ENCODE results near the gene ARPC5L.

GRCh38 chr9:124911766-124912165 is 49.8 kb downstream of the ARPC5L start:
- TF ChIP-seq AHDC1 (CRISPR knock-in tag; IDR thresholded peaks at IDR 0.05; ENCODE audit: borderline replicate concordance) (no peak), ZBTB43 (CRISPR knock-in tag; conservative IDR thresholded peaks at IDR 0.05) (no peak), SP1 (IDR thresholded peaks at IDR 0.05) (no peak), SP1 (CRISPR knock-in tag; IDR thresholded peaks at IDR 0.05) (no peak), ZNF670 (CRISPR knock-in tag; IDR thresholded peaks at IDR 0.05; ENCODE audit: borderline replicate concordance) (no peak), TRIM22 (IDR thresholded peaks at IDR 0.05) (no peak), EP300 (IDR thresholded peaks at IDR 0.05; ENCODE audit: low read depth in 2 of 2, low read length in 2 of 2) (no peak), EP300 (CRISPR knock-in tag; IDR thresholded peaks at IDR 0.05; ENCODE audit: borderline replicate concordance) (no peak), CHD2 (IDR thresholded peaks at IDR 0.05; ENCODE audit: low read depth, low read length) (no peak), ZNF639 (CRISPR knock-in tag; conservative IDR thresholded peaks at IDR 0.05) (no peak), MAFF (IDR thresholded peaks at IDR 0.05; ENCODE audit: low read depth, low read length) (no peak), NR0B2 (CRISPR knock-in tag; IDR thresholded peaks at IDR 0.05) (no peak), RXRA (CRISPR knock-in tag; IDR thresholded peaks at IDR 0.05) (no peak), TCF12 (IDR thresholded peaks at IDR 0.05) (no peak), TCF12 (CRISPR knock-in tag; IDR thresholded peaks at IDR 0.05) (no peak)
